CD4-positive, alpha-beta T cell treated with Interleukin-4 for 1 hour (primary cell): ENCODE results near the gene SCCPDH.
"Not testable (repeated sequence)": the region's sequence is repeated elsewhere in the genome, so short reads cannot be mapped to it uniquely, and the experiment has no call there.

Source experiments
- DNase-seq, 2 donors: peaks; one replicate each; pipeline ENCODE4 v3.0.0-alpha.2; 2020 to 2022

The SCCPDH gene, protein sequence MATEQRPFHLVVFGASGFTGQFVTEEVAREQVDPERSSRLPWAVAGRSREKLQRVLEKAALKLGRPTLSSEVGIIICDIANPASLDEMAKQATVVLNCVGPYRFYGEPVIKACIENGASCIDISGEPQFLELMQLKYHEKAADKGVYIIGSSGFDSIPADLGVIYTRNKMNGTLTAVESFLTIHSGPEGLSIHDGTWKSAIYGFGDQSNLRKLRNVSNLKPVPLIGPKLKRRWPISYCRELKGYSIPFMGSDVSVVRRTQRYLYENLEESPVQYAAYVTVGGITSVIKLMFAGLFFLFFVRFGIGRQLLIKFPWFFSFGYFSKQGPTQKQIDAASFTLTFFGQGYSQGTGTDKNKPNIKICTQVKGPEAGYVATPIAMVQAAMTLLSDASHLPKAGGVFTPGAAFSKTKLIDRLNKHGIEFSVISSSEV

DNA sequence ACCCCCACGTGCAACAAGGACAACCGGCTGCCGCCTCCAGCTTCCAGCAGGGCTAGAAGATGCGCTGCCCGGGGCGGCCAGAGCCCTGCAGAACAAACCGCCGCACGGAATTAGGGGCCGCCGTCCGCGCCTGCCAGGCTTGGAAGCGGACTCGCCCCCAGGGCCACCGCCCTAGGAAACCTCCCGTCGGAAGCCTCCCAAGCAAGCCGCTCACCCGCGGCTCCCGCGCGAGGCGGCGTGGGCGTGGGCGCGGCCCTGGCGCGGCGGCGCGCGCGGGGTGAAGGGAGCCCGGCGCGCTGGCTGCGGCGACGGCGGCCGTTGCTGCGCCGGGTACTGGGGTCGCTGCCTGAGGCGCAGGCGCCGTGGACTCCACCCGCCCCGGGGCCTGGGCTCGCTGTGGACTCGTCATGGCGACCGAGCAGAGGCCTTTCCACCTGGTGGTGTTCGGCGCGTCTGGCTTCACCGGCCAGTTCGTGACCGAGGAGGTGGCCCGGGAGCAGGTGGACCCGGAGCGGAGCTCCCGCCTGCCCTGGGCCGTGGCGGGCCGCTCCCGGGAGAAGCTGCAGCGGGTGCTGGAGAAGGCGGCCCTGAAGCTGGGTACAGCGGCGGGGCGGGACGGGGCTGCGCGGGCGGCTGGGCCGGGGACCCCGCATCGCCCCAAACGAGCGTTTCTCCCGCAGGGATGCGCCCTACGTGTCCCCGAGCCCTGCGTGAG, at the start of gene SCCPDH:
Gene SCCPDH (plus strand): TSS at position 394 of the 715 bp plus-strand sequence. CDS start 14 bp downstream, at position 408.
- DNase-seq, result peak; percentile 58 to 67

DNA sequence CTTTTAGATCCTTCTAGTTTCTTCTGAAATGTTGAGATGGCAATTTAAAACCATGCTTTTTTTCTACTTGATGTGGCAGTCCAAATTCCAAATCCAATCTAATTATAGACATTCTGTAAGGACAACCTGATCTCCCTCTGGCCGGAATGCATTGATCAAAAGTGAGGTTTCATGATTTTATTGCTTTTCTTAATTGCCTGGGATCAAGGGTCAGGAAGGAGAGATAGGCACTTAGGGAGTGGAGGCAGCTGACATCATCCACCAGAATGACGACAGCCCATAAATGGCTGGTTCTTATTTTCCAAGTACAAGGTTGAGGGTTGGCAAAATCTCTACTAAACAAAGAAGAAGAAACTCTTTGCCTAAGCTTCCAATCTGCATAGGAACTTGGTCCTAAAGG, 46.4 kb upstream of the SCCPDH start:
- DNase-seq, result no peak

DNA sequence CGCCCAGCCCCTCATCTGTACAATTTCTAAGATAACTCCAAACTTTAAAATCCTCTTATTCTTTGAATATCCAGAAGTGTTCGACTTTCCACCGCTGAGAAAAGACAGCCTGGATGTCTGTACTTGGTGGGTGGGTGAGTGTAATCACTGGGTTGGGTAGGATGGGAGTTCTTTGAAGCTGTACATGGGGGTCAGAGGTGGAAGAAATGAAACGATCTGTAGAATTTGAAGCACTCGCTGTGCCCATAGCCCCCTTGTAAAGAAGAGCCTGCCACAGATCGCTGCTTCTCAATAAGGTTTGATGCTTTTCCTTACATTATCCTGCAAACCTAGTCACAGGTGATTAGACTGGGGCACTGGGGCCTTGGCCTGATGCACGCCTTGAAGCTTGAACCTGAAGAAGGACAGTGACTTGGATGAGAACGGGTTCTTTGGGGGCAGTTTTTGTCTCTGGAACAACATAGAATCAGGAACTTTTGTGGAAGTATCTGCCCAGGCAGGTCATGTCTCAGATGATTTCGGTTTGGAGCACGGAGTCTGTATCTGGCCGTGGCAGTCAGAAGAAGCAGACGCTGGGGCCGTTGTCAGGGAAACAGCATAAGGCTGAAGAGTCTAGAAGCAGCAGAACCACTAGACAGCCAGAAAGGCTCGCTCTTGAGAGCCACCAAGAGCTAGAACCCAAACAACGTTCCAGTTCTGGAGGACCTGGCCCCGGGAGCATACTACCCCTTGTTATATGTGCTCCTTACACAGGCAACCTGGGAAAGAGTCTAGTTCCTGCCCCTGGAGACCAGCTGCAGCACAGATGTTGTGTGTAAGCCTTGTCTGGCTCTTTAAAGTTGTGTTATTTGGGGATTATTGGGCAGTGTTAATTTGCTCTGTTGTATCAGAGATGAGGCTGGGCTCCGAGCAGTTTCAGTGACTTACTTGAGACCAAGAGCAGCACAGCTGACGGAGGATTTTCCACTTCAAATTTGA, 45.1 kb upstream of the SCCPDH start:
- DNase-seq, result no peak

DNA sequence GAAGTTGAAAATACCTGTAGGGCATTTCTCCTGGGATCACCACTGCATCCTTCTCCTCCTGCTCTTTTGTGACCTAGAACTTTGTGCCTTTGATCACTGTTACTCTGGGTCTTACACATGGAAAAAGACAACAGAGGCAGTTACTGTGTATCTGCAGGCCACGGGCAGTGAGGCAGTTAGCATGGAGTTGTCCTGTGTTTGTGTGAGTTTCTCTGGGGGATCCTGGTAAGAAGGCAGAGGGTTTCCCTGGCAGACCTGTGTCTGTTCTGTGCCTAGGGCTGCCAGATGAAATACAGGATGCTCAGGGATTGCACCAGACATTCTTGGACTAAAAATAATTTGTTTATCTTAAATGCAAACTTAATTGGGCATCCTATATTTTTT, 44.4 kb upstream of the SCCPDH start:
- DNase-seq, result no peak

DNA sequence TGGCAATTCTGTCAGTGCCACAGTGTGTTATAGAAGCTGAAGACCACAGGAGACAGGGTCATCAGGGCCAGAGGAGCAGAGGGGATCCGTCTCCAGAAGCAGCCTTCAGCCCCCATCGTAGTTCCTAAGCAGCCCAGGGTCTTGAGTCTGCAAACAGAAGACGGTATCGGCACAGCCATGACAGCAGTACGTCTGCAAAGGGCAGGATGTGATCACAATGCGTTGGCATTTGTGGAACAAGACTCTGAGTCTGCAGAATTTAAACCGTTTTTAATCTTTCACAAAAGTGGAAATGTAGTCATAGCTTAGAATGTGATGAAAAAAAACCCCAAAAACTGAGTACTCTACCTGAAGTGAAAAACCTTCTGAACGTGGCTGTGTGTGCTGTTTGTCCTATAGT, 44.0 kb upstream of the SCCPDH start:
- no peak for DNase-seq

DNA sequence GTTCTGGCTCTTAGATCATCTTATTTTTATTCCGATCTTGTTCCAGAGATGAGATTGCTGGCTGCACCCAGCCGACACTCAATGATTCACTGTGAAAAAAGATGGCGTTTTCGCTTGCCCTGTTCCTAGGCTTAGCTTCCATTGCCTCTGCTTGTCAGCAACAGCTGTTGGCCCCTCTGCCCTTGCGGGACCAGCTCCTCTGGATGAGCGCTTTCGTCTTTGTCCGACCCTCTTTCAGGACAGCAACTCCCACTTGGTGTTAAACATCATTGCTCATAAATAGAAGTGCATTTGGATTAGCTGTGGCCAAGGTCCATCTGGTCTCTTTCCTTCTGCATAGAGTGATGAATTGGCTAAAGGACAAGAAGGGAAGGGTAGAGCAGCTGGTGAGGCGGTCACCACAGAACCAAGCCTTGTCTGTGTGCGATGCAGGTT, 43.5 kb upstream of the SCCPDH start:
- DNase-seq, result no peak

DNA sequence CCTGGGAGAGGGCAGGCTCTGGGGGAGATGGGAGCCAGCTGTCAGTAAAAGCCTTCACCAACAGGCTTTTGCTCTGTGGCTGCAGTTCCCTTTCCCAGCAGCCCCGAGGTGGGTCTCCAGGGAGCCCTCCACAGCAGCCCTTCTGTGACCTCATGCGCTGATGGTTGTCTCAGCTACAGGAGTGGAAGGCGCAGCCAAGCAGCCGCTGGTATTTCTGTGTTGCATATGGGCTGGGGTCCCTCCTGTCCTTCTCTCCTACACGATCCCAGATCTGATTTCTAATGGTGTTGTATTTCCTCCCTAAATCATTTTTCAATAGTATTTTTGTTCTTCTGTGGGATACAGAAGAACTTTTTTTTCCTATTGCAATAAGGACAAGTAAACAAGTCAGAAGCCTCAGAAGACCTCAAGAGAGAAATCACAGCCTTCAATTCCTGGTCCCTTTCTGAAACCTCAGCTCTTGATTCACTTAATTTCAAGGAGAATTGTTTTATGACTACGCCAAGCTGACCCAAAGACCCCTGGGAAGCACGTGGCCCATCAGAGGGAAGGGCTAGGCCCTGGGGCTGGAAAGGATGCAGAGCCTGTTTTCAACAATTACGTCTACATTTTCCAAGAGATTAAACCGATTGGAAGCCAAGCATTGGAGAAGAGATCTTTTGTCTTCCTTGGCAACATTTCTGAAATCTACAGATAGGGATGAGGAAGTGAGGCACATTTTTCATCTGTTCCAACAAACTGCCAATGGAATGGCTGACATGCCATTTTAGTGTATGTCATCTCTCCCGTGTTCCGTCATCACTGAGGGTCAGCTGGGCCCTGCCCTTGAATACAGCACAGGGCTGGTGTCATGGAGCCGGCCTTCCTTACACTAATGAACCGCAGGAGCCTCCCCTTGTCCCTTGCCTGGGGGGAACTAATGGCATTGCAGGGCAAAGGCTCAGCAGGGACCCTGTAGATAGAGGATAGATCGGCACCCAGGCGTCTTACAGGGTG, 42.0 kb upstream of the SCCPDH start:
- DNase-seq, result no peak

DNA sequence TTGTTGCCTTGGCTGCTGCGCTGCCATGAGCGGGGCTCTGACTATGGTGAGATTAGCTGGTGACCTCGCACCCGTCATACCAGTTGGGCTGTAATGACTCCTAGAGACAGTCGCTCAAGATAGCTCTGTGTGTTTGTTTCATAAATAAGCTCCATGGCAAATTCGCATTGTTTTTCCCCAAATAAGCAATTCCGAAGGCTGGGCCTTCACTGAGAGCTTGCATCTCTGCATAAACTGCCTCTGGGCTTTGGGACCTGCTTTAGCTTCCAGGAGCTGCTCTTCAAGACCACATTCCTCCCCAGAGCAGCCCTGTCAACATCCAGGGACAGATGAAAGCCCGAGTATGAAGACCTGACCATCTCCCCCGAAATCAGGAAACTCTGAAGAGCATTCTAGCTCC, 40.7 kb upstream of the SCCPDH start:
- DNase-seq, result no peak

DNA sequence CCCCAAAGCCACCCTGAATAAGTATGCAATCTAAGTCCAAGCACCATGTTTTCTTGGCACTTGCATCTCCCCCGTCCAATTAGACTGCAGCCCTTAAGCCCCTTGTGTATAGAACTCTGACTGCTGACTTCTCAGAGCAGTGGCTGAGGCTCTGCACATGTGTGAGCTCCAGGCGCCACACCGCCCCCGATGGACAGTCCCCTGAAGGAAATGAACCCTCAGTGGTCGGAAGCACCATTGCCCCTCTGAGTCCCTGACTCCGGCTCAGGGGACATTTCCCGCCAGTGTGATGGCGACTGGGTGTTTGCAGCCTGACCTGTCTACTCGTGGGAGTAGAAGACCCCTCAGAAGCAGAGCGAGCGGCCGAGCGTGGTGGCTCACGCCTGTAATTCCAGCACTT, 37.2 kb upstream of the SCCPDH start:
- no peak for DNase-seq

DNA sequence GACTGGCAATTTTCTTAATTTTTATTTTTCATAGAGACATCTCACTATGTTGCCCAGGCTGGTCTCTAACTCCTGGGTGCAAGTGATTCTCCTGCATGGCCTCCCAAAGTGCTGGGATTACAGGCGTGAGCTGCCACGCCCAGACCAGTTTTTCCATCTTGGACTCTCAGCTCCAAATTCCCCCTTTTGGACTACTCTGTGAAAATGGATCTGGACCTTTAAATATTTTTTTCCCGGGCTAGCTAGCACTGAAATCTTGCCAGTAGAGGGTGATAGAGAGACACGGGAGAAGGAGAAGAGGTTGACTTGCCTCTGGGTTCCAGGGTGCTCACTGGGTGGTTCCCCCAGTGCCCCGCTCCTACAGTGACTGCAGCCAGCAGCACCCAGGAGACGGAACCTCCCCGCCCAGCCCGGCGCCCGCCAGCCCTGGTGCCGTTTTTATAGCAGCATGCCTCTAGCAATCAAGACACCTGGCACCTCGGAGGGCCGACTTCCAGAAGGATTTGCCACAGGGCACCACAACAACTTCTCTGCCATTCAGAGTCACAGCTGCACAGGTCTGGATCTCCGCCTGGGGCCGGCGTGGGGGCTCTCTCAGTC, 34.7 kb upstream of the SCCPDH start:
- DNase-seq, result peak; percentile 60 to 65

DNA sequence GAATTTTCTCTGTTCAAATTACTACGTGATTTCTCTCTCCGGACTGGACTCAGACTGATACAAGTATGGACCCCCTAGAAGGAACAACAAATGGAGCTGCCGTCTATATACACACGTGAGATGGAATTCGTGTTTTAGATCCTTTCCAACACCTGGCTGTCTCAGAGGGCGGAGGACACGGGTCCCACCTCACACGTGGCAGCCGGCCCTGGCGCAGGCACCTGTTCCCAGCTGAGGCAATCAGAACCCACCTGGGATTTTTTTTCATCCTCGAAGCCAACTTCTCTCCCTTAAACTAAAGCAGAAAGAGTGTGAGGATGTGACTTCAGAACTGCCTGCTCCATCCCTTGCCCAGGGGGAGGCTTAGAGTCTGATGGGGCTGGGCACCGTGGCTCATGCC, 34.1 kb upstream of the SCCPDH start:
- no peak for DNase-seq

DNA sequence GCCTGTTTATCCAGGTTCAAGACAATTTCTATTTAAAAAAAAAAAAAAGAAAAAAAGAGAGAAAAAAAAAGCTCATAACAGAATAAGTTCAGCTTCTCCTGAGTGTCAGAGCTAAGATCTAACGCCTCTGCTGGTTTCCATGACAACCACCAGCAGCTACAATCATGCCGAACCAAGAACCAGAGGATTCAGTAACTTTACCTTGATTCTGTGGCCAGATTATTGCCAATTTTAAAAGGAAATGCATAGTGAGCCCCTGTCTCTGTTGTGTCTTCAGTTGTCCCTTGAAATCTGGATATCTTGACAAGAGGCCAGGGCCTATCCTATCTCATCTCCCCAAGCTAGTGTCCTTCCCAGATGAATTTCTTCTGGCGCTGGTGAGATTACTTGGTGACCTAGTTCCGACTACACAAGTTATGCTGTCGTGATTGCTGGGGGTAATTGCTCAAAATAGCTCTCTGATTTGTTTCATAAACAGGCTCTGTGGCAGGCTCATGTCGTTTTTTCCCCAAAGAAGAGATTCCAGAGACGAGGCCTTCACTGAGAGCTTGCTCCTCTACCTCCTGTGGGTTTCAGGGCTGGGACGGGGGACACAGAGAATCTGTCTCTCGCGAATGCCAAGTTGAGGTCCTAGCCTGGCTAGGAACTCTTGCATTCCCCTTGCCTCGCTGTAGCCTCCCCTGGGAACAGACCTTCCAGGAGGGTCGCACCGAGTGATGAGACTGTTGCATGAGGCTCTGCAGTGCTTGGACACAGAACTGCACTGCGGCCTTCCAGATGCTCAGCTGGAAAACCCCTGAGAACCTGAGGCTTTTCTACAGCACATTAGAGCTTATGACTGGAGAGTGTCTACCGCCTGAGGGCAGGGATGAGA, 32.4 kb upstream of the SCCPDH start:
- no peak for DNase-seq

DNA sequence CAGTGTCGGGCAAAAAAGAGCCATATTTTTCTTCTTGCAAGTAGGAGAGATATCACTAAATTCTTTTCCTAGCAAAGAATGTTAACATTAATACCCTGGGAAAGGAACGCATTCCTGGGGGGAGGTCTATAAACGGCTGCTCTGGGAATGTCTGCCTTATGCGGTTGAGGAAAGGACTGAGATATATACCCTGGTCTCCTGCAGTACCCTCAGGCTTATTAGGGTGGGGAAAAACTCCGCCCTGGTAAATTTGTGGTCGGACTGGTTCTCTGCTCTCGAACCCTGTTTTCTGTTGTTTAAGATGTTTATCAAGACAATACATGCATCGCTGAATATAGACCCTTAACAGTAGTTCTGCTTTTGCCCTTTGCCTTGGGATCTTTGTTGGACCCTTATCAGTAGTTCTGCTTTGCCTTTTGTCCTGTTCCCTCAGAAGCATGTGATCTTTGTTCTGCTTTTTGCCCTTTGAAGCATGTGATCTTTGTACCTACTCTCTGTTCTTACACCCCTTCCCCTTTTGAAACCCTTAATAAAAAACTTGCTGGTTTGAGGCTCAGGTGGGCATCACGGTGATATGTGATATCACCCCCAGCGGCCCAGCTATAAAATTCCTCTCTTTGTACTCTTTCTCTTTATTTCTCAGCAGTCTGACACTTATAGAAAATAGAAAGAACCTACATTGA, 29.9 kb upstream of the SCCPDH start:
- not testable (repeated sequence) for DNase-seq

DNA sequence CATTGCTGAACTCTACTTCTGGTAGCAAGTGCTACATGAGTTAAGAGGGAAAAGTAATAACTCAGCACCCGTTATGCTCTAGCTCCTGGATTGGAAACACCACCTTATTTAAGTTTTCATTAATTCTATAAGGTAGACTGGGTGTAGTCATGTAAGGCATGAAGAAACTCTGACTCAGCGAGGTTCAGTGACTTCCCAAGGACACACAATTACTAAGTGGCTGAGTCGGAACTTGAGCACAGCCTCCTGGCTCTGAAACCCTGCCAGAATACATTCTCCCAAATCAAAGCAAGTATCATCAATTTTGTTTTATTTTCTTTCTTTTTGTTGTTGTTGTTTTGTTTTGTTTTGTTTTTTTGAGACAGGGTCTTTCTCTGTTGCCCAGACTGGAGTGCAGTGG, 29.1 kb upstream of the SCCPDH start:
- DNase-seq, result no peak

DNA sequence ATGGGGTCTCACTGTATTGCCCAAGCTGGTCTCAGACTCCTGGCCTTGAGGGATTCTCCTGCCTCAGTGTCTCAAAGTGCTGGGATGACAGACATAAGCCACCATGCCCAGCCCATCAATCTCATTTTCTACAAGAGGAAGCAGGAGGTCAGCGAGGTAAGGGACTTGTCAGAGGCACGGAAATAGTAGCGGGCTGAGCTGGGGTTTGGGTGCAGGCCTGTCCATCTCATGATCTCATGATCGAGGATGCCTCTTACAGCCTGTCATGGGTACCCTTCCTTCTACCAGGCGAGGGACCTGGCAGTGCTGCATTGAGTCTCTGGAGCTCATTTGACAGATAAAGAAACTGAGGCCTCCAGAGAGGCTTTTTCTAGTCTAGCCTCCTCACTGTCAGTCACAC, 28.5 kb upstream of the SCCPDH start:
- DNase-seq, result no peak

DNA sequence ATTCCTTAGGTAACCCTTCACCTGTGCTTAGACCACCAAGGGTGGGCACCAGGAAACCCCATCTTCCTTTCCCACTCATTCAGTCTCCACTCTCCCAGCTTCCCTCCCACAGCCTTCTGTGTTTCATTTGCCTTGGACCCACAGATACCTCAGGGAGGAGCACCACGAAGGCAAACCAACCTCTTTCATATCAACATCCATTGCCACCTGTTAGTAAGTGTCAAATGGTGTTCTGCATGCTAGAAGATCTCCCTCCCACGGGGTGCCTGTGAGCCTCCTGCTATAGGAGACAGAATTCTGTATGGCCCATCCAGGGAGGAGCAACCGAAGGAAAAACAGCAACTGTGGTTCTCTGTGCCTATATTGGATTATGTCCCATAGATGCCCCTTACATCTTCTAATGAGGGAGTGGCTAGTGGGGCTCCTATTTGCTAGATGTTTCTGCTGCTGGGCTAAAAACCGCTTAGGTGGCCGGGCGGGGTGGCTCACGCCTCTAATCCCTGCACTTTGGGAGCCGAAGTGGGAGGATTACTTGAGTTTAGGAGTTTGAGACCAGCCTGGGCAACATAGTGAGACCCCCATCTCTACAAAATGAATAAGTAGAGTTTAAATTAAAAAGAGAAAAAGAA, 25.6 kb upstream of the SCCPDH start:
- DNase-seq, result no peak

DNA sequence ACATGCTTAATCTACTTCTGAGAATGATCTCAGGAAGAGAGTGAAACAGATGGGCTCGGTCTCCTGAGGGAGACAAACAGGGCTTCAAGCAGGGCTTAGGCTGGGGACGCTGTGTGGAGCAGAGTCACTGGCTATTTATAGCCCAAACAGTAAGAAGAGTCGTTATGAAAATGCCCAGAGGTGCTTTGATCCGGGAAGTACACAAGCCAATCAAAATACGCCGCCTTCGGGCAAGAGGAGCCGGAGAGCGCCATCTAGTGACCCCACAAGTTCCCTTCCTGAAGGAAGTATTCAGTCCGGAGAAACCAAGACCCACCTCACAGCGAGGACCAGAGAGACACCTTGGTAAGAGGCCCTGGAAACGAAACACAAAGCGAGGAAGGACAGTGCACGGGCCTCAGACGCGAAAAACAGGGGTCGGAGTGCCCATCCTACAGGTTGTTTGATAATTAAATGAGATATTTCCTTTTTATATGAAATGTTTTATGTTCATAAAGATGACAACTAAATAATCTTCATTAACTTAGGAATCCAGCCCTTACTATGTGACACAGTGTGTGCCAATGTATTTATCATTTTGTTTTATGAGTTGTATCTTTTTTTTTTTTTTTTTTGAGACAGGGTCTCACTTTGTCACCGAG, 25.0 kb upstream of the SCCPDH start:
- peak; percentile 86 to 89 for DNase-seq

DNA sequence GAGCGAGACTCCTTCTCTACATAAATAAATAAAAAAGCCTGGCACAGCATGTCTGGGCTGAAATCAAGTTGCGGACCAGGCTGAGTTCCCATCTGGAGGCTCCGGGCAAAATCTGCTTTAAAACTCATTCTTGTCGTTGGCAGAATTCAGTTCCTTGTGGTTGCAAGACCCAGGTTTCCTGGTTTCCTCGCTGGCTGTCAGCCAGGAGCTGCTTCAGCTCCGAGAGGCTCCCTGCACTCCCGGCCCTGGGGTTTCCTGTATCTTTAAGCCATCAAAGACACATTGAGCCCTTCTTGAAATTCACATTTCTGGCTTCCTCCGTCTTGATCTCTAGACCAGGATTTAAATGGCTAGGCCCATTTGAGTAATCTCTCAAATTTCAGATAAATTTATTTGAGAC, 20.6 kb upstream of the SCCPDH start:
- DNase-seq, result no peak

DNA sequence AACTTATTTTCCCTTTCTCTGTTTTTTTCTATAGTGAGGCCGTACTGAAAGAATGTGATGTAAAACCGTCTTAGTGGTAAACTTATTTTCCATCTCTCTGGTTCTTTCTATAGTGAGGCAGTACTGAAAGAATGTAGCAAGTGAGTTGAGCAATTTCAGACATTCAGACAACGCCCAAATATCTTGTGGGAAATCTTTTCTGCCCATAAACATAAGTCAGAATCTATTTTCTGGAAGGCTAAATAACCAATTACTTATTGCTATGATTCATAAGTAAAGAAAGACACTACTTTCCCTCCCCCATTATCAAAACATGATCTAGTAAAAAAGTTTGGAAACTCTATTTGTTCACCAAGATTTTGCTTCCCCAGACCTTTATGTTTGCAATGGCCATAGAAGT, 18.8 kb upstream of the SCCPDH start:
- no peak for DNase-seq
